ENCODE data around the gene CFAP57.
"Not testable (repeated sequence)": the region's sequence is repeated elsewhere in the genome, so short reads cannot be mapped to it uniquely, and the experiment has no call there.

The CFAP57 gene

GRCh38 chr1:43174873-43175272 lies 2.7 kb downstream of the CFAP57 start:
- DNase-seq, result no peak

GRCh38 chr1:43177691-43178090 lies 5.6 kb downstream of the CFAP57 start:
- DNase-seq, result no peak

GRCh38 chr1:43184388-43184787 lies 12.3 kb downstream of the CFAP57 start:
- no peak for DNase-seq

GRCh38 chr1:43184995-43185394 lies 12.9 kb downstream of the CFAP57 start:
- DNase-seq, result peak; percentile 82

GRCh38 chr1:43188106-43188505 lies 16.0 kb downstream of the CFAP57 start:
- no peak for DNase-seq

- no peak for DNase-seq
Measured at GRCh38 chr1:43194509-43194908, 22.4 kb downstream of the CFAP57 start.

GRCh38 chr1:43197343-43198127 lies 25.4 kb downstream of the CFAP57 start:
- DNase-seq, result no peak

GRCh38 chr1:43199093-43199726 lies 27.1 kb downstream of the CFAP57 start:
- no peak for DNase-seq

GRCh38 chr1:43203859-43204258 lies 31.7 kb downstream of the CFAP57 start:
- no peak for DNase-seq

GRCh38 chr1:43204394-43204793 lies 32.3 kb downstream of the CFAP57 start:
- no peak for DNase-seq

GRCh38 chr1:43205671-43206070 lies 33.5 kb downstream of the CFAP57 start:
- DNase-seq, result no peak

- DNase-seq, result no peak
Measured at GRCh38 chr1:43206600-43207228, 34.6 kb downstream of the CFAP57 start.

GRCh38 chr1:43207229-43207853 lies 35.2 kb downstream of the CFAP57 start:
- no peak for DNase-seq

GRCh38 chr1:43208277-43208676 lies 36.1 kb downstream of the CFAP57 start:
- not testable (repeated sequence) for DNase-seq

- DNase-seq, result no peak
Measured at GRCh38 chr1:43214501-43215444, 42.6 kb downstream of the CFAP57 start.

GRCh38 chr1:43217747-43218146 lies 45.6 kb downstream of the CFAP57 start:
- DNase-seq, result no peak

GRCh38 chr1:43220905-43221778 lies 49.0 kb downstream of the CFAP57 start:
- DNase-seq, result no peak

GRCh38 chr1:43221797-43222196 lies 49.7 kb downstream of the CFAP57 start:
- DNase-seq, result no peak

- no peak for DNase-seq
Measured at GRCh38 chr1:43222879-43223278, 50.7 kb downstream of the CFAP57 start.

- DNase-seq, result no peak
Measured at GRCh38 chr1:43225168-43225567, 53.0 kb downstream of the CFAP57 start.

- no peak for DNase-seq
Measured at GRCh38 chr1:43227143-43227764, 55.1 kb downstream of the CFAP57 start.
